GM23248 (cell line): Measurements from ENCODE around the gene LRG1. TPM values are rescaled to one million over a fixed set of nuclear protein-coding genes. Genes with fewer than 3 reads are reported as not detected.

Experiments used
- DNase-seq: peaks from one replicate; pipeline ENCODE4 v3.0.0-alpha.2; 2015
- H2AFZ ChIP-seq: fragments of 200-600 bp; sonication (generic); 2 replicates; pipeline ENCODE4 v1.6.1; 2016; ENCODE audit warnings: antibody characterized with exemption
- H3F3A ChIP-seq: fragments of 200-600 bp; sonication (generic); 2 replicates; pipeline ENCODE4 v1.6.1; 2016; ENCODE audit warnings: mild to moderate bottlenecking, antibody characterized with exemption, mixed run types; ENCODE audit not compliant: insufficient read depth
- H3K27ac ChIP-seq: fragments of 200-600 bp; sonication (generic); 2 replicates; pipeline ENCODE4 v1.5.1; 2016; ENCODE audit warnings: mild to moderate bottlenecking
- H3K27me3 ChIP-seq: fragments of 200-600 bp; sonication (generic); replicated peaks from 2 replicates; pipeline ENCODE4 v1.6.1; 2016; ENCODE audit warnings: mild to moderate bottlenecking; ENCODE audit not compliant: insufficient read depth
- H3K36me3 ChIP-seq: fragments of 200-600 bp; sonication (generic); 2 replicates; pipeline ENCODE4 v1.6.1; 2016; ENCODE audit warnings: low read depth, mild to moderate bottlenecking
- H3K4me1 ChIP-seq: fragments of 200-600 bp; sonication (generic); 2 replicates; pipeline ENCODE4 v1.6.1; 2016; ENCODE audit warnings: mild to moderate bottlenecking; ENCODE audit not compliant: insufficient read depth
- H3K4me2 ChIP-seq: fragments of 200-600 bp; sonication (generic); one replicate; pipeline ENCODE4 v1.6.1; 2016; ENCODE audit warnings: mild to moderate bottlenecking; ENCODE audit not compliant: unreplicated experiment
- H3K4me3 ChIP-seq: fragments of 200-600 bp; sonication (generic); 2 replicates; pipeline ENCODE4 v1.5.1; 2016; ENCODE audit warnings: mild to moderate bottlenecking
- H3K79me2 ChIP-seq: fragments of 200-600 bp; sonication (generic); 2 replicates; pipeline ENCODE4 v1.6.1; 2016; ENCODE audit warnings: mild to moderate bottlenecking; ENCODE audit not compliant: insufficient read depth
- H3K9ac ChIP-seq: fragments of 200-600 bp; sonication (generic); 2 replicates; pipeline ENCODE4 v1.6.1; 2016; ENCODE audit warnings: mild to moderate bottlenecking
- H3K9me2 ChIP-seq: fragments of 200-600 bp; sonication (generic); 2 replicates; pipeline ENCODE4 v1.6.1; 2016; ENCODE audit warnings: mixed run types, mild to moderate bottlenecking, moderate library complexity; ENCODE audit not compliant: insufficient read depth
- H3K9me3 ChIP-seq: fragments of 200-600 bp; sonication (generic); one replicate; pipeline ENCODE4 v1.6.1; 2017; ENCODE audit warnings: low read depth
- H4K20me1 ChIP-seq: fragments of 200-600 bp; sonication (generic); 2 replicates; pipeline ENCODE4 v1.6.0; 2016; ENCODE audit not compliant: insufficient read depth
- EZH2 ChIP-seq: fragments of 200-600 bp; sonication (generic); IDR thresholded peaks from 2 replicates; pipeline ENCODE4 v1.6.1; 2018; ENCODE audit warnings: antibody characterized with exemption, mild to moderate bottlenecking; ENCODE audit not compliant: insufficient read depth, poor library complexity, severe bottlenecking
- EZH2phosphoT487 ChIP-seq: fragments of 200-600 bp; sonication (generic); IDR thresholded peaks from 2 replicates; pipeline ENCODE4 v1.6.1; 2018; ENCODE audit warnings: antibody characterized with exemption, moderate library complexity, mild to moderate bottlenecking, low read depth; ENCODE audit not compliant: insufficient read depth
- WGBS, 2 experiments: methylation state at CpG; one replicate each; pipeline ENCODE4 v1.1.6; 2015 to 2017; ENCODE audit warnings: low lambda C conversion rate in 2 of 2, low coverage in 1 of 2; ENCODE audit errors: missing lambda C conversion rate in 2 of 2; 5-methylcytosine and 5-hydroxymethylcytosine counted together
- in situ Hi-C: fragments of 300-500 bp; cut with MboI; formaldehyde crosslinking; loops from 2 replicates; pipeline ENCODE4 v1.15.0; 2020
- polyA plus RNA-seq: library from polyadenylated mRNA; unstranded; fragments of >200 nt; fragmentation: Nextera tagmentation; extraction: Ambion mirVana; gene quantifications from 2 replicates; pipeline ENCODE4 v1.2.1, GENCODE V29; 2016
- total RNA-seq: library from RNA; depleted of rRNA; stranded (reverse); fragments of >200 nt; shearing (Covaris generic); gene quantifications from 2 replicates; pipeline ENCODE4 v1.2.3, GENCODE V29; 2014

LRG1 gene
- total and polyA plus RNA-seq, 2 experiments from 2014 or later, result not detected

DNA sequence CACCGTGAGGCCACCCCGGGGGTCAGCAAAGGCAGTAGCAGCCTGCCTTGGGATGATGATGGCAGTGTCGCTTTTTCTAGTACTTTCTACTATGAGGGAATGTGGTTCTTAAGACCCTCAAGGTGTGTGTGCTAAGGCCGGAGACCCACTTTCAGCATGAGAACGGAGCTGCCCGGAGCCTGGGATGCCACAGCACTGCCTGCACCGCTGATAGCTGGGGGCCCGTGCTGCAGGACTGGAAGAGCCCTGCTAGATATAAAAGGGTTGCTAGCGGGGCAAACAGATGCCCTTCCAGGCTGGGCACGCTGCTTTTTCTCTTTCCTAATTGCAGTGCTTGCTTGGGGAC lies 36.0 kb downstream of the LRG1 start:
- no peaks in the 10 kb centered on the region for H3K9me3 ChIP-seq
- H3F3A ChIP-seq, result no peaks in the 10 kb centered on the region
- no peaks in the 10 kb centered on the region for H3K79me2 ChIP-seq
- WGBS, 2 experiments, result 93 to 98% methylated on average over 9 to 10 of the region's 10 CpGs
- no peaks in the 10 kb centered on the region for H3K9me2 ChIP-seq
- no peak overlapping the region for H3K4me3 ChIP-seq
- H2AFZ ChIP-seq, result no peak overlapping the region
- no peaks in the 10 kb centered on the region for H4K20me1 ChIP-seq
- TF ChIP-seq EZH2 (no peak), EZH2phosphoT487 (no peak)
- no peaks in the 10 kb centered on the region for H3K27me3 ChIP-seq
- DNase-seq, result no peak
- no peak overlapping the region for H3K9ac ChIP-seq
- H3K4me2 ChIP-seq, result no peak overlapping the region
- no peaks in the 10 kb centered on the region; the same call in 1 of the 2 replicates for H3K36me3 ChIP-seq
- H3K4me1 ChIP-seq, result peaks cover 8% of the 10 kb centered on the region; the same call in 1 of the 2 replicates
- no peak overlapping the region for H3K27ac ChIP-seq
- in situ Hi-C loops, result no loop called here

DNA sequence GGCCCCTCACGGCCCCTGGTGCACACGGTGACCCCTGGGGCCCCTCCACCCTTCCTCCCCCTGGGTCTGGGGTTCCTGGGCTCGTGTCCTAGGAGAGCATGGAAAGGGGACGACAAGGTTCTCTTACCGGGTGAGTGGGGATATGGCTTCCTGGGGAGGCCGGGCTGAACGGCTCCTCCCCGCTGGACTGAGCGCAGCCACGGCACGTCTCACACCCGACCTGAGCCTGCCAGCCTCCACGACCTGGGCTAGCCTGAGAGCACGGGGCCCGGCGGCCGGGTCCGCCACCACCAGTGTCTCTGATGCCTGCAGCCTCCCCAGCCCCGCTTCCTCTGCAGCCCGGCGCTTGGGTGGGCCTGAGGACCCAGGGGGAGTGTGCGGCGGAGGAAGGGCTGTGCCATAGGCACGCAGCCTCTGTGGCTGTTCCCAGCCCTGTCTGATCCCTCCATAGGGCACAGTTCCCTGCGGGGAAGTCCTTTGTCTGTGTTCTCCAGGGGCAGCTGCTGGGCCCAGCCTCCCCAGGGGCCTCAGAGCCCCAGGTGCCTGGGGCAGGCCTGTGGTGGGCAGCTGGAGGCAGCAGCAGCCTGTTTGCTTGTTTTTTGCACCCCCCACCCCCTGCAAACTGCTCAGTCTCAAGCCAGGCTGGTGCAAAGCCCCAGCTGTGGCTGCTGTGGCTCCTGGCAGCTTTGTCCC lies 36.6 kb downstream of the LRG1 start:
- in situ Hi-C loops, result no loop called here
- no peaks in the 10 kb centered on the region for H3K27me3 ChIP-seq
- TF ChIP-seq EZH2 (no peak), EZH2phosphoT487 (no peak)
- no peak overlapping the region for H3K4me3 ChIP-seq
- no peaks in the 10 kb centered on the region for H3F3A ChIP-seq
- no peak overlapping the region for H3K27ac ChIP-seq
- H3K79me2 ChIP-seq, result no peaks in the 10 kb centered on the region
- DNase-seq, result no peak
- no peak overlapping the region for H3K4me2 ChIP-seq
- no peak overlapping the region for H3K9ac ChIP-seq
- no peaks in the 10 kb centered on the region for H3K9me2 ChIP-seq
- no peak overlapping the region for H2AFZ ChIP-seq
- peaks cover 8% of the 10 kb centered on the region; the same call in 1 of the 2 replicates for H3K4me1 ChIP-seq
- WGBS, 2 experiments, result 90 to 91% methylated on average over 12 to 25 of the region's 25 CpGs
- H3K36me3 ChIP-seq, result no peaks in the 10 kb centered on the region; the same call in 1 of the 2 replicates
- no peaks in the 10 kb centered on the region for H3K9me3 ChIP-seq
- no peaks in the 10 kb centered on the region for H4K20me1 ChIP-seq

DNA sequence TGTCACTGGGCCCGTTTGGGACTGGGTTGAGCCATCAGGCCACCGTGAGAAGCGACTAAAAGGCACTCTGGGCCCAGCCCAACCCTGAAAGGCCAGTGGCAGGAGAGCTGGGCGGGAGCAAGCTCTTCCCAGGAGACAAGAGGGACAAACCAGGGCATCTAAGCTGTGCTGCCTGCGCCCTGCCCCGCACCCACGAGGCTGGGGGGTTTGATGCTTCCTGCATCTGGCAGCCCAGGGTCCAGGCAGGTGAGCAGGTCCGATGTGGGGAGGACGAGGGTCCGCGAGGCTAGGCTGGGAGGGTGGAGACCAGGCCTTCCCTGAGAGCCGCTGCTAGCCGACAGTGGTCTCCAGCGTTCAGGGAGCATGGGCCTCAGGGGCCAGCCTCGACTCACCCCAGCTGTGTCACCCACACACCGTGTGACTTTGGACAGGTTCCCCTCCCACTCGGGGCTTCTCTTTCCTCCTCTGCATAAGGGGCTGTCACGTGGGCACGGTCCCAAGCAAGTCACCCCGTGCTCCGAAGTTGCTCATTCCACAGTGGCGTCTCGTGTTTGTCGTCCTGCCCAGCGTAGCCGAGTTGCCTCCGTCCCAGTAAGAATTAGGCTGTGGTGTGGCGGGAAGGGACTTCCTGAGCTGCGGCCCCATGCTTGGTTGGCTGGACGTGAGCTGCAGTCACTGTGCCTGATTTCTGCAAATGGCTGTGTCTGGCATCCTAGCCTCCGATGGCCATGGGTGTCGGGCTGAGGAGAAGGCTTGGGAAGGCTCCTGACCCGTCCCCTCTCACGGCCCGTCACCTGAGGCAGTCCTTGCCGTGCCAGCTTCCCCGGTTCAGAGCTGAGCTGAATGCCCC lies 37.3 kb downstream of the LRG1 start:
- TF ChIP-seq EZH2phosphoT487 (no peak), EZH2 (no peak)
- Histone ChIP-seq H3K9me2 (no peaks in the 10 kb centered on the region), H2AFZ (no peak overlapping the region), H3K4me1 (peaks cover 8% of the 10 kb centered on the region; the same call in 1 of the 2 replicates), H3K36me3 (no peaks in the 10 kb centered on the region; the same call in 1 of the 2 replicates), H3K9ac (no peak overlapping the region), H3K9me3 (no peaks in the 10 kb centered on the region), H3K27me3 (no peaks in the 10 kb centered on the region), H3K4me3 (no peak overlapping the region), H3F3A (no peaks in the 10 kb centered on the region), H3K27ac (no peak overlapping the region), H3K4me2 (no peak overlapping the region), H4K20me1 (no peaks in the 10 kb centered on the region), H3K79me2 (no peaks in the 10 kb centered on the region)
- WGBS, 2 experiments, result 91 to 93% methylated on average over 32 to 37 of the region's 37 CpGs
- no peak for DNase-seq
- in situ Hi-C loops, result no loop called here

DNA sequence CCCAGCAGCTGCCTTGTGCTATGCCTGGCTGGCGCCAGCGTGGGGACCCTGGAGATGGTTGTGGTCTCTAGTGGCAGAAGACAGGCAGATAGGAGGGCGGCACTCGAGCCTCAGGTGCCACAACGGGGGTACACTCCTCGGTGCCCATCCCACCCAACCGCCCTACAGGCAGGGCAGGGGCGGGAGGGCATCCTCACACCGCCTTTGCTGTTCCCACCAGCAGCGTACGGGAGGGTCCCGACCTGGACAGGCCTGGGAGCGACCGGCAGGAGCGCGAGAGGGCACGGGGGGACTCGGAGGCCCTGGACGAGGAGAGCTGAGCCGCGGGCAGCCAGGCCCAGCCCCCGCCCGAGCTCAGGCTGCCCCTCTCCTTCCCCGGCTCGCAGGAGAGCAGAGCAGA lies 38.1 kb downstream of the LRG1 start:
- DNase-seq, result no peak
- Histone ChIP-seq H3F3A (no peaks in the 10 kb centered on the region), H3K27me3 (no peaks in the 10 kb centered on the region), H3K79me2 (no peaks in the 10 kb centered on the region), H3K27ac (no peak overlapping the region), H3K36me3 (no peaks in the 10 kb centered on the region; the same call in 1 of the 2 replicates), H3K4me1 (peaks cover 7% of the 10 kb centered on the region; the same call in 1 of the 2 replicates), H3K4me2 (no peak overlapping the region), H3K9me3 (no peaks in the 10 kb centered on the region), H3K4me3 (no peak overlapping the region), H4K20me1 (no peaks in the 10 kb centered on the region), H3K9ac (no peak overlapping the region), H3K9me2 (no peaks in the 10 kb centered on the region), H2AFZ (no peak overlapping the region)
- in situ Hi-C loops, result no loop called here
- 93 to 95% methylated on average over 8 to 25 of the region's 25 CpGs for WGBS, 2 experiments
- TF ChIP-seq EZH2, result no peak
- TF ChIP-seq EZH2phosphoT487, result no peak
